Body of pancreas (tissue), 4 donors: ENCODE measurements around the gene TMEM129.

Experiments
- POLR2A ChIP-seq, 3 donors: fragments of 450-650 bp; IDR thresholded peaks; one replicate each; pipeline ENCODE4 v1.6.1; 2016; ENCODE audit warnings: antibody characterized with exemption in 3 of 3, mild to moderate bottlenecking in 2 of 3
- TF ChIP-seq, protein P1 (sequence below), 7 experiments: fragments of 450-650 bp in 4 of 7; fragments of 200-600 bp in 3 of 7; sonication (generic) in 3 of 7; IDR thresholded peaks; one replicate each; pipeline ENCODE4 v1.5.1; 2016 to 2019; ENCODE audit warnings: antibody characterized with exemption in 7 of 7

DNA sequence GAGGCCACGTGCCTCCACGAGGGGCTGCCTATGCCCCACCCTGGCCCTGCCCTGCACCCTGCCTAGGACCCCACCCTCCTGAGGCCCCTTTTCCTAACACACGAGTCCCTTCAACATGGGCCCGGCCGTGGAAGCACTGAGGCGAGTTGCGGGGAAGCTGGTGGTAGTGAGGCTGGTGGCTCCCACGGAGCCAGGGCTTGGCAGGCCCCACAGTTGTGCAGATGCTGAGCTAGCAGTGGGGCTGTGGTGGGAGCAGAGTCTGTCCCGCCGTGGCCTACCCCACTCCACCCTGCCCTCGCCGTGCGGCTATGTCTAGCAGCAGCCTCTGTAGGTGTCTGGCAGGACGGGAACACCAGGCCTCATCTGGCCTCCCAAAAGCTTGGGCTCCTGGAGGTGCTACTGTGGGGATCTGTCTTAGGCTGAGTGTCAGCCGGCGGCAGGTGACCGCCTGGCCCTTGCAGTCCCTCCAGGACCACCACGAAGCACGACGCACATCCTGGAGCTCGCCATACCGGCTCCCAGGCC is 19.0 kb upstream of the TMEM129 start:
- TF ChIP-seq, protein P1, sequence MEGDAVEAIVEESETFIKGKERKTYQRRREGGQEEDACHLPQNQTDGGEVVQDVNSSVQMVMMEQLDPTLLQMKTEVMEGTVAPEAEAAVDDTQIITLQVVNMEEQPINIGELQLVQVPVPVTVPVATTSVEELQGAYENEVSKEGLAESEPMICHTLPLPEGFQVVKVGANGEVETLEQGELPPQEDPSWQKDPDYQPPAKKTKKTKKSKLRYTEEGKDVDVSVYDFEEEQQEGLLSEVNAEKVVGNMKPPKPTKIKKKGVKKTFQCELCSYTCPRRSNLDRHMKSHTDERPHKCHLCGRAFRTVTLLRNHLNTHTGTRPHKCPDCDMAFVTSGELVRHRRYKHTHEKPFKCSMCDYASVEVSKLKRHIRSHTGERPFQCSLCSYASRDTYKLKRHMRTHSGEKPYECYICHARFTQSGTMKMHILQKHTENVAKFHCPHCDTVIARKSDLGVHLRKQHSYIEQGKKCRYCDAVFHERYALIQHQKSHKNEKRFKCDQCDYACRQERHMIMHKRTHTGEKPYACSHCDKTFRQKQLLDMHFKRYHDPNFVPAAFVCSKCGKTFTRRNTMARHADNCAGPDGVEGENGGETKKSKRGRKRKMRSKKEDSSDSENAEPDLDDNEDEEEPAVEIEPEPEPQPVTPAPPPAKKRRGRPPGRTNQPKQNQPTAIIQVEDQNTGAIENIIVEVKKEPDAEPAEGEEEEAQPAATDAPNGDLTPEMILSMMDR (IDR thresholded peaks at IDR 0.05) = no peak
- no peak for TF ChIP-seq POLR2A (IDR thresholded peaks at IDR 0.05)
